Measurements from ENCODE around the gene CTXN3.

CTXN3 gene

DNA sequence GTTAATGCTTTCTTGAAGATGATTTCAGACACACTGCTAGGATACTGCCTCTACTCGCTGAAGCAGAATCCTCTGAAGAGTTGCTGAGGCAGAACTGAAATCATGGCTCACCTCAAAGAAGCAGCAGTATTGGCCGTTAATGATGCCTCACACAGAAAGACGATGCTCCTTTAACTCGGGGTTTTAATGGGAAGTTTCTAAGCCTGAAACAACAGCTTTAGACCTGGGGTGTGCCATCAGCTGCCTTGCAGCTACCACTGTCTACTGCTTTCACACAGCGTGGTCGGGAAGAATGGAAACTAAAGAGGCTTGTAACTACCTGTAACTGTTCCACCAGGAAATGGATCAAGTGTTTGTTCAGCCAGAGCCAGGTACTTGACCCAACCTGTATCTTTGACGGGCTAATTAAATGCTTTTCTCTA, at the start of gene CTXN3:
Gene CTXN3, plus strand, starts transcription at position 65 of the 422 bp plus-strand sequence. CDS start 8,440 bp downstream, outside the sequence.
- Mint-ChIP-seq H3K4me3 (no peak within 1 kb of the TSS), H3K36me3 (ENCODE audit: low read depth) (no peaks in the 10 kb centered on the region), H3K4me1 (ENCODE audit: low read depth) (no peaks in the 10 kb centered on the region), H3K9me3 (no peaks in the 10 kb centered on the region), H3K27me3 (ENCODE audit: low read depth) (peaks cover 2% of the 10 kb centered on the region), H3K27ac (no peak within 1 kb of the TSS)
- no peak for DNase-seq (ENCODE audit: low spot score)

DNA sequence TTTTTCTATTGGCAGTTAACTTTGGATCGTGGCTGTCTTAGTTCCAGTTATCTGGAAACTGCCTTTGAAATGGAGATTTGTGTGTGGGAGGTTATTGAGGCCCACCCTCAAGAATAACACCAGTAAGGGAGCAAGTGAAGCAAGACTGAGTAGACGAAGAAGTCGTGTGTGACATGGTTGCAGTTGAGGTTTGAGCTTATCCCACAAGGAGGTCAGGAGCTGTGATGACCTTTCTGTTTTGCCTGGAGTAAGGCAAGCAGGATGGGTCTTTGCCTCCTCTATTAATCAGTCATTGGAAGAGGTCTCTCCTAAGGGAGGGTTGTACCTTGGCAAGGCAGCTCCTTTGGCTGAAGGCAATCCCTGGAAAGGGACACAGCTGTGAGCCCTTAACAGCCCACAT, 49.6 kb upstream of the CTXN3 start:
- Mint-ChIP-seq H3K27me3 (ENCODE audit: low read depth) (peaks cover 11% of the 10 kb centered on the region), H3K4me1 (ENCODE audit: low read depth) (peaks cover 2% of the 10 kb centered on the region), H3K4me3 (no peak overlapping the region), H3K36me3 (ENCODE audit: low read depth) (no peaks in the 10 kb centered on the region), H3K9me3 (no peaks in the 10 kb centered on the region), H3K27ac (no peak overlapping the region)
- DNase-seq (ENCODE audit: low spot score), result no peak

DNA sequence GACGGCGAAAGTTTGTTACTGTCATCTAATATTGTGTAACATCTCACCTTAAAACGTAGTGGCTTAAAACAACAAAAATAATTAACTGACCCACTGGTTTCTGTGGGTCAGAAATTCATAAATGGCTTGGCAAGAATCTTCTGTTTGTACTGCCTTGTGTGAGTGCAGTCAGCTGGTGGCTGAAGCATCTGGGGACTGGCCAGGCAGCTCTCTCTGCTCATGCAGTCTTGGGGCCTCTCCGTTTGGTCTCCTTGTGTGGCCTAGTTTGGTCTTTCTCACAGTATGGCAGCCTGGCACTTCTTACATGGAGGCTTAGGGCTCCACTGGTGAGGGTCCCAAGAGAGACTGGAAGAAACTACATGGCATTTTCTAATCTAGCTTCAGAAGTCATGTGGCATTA, 49.0 kb upstream of the CTXN3 start:
- no peaks in the 10 kb centered on the region for H3K9me3 Mint-ChIP-seq
- no peaks in the 10 kb centered on the region for H3K36me3 Mint-ChIP-seq (ENCODE audit: low read depth)
- peaks cover 2% of the 10 kb centered on the region for H3K4me1 Mint-ChIP-seq (ENCODE audit: low read depth)
- H3K27me3 Mint-ChIP-seq (ENCODE audit: low read depth), result peaks cover 11% of the 10 kb centered on the region
- DNase-seq (ENCODE audit: low spot score), result no peak
- no peak overlapping the region for H3K27ac Mint-ChIP-seq
- no peak overlapping the region for H3K4me3 Mint-ChIP-seq

DNA sequence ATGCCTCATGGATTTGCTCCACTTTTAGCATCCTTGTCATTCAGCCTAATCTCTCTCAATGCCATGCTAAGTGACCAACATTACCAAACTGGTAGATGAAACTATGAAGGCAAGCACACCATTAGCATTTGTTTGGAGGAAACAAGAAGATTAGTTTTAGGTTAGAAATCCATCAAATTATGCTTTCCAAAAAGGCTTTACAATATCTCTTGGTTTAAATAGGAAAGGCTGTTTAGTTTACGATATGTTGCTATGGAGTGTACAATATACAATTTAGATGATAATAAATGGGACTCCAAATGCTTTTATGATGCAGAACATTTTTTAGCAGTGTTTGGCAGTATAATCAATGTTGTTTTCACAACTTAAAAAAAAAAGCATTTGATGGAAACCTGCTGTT, 47.8 kb upstream of the CTXN3 start:
- no peak overlapping the region for H3K27ac Mint-ChIP-seq
- peaks cover 2% of the 10 kb centered on the region for H3K4me1 Mint-ChIP-seq (ENCODE audit: low read depth)
- H3K9me3 Mint-ChIP-seq, result no peaks in the 10 kb centered on the region
- no peak overlapping the region for H3K4me3 Mint-ChIP-seq
- H3K27me3 Mint-ChIP-seq (ENCODE audit: low read depth), result peaks cover 19% of the 10 kb centered on the region
- DNase-seq (ENCODE audit: low spot score), result no peak
- no peaks in the 10 kb centered on the region for H3K36me3 Mint-ChIP-seq (ENCODE audit: low read depth)

DNA sequence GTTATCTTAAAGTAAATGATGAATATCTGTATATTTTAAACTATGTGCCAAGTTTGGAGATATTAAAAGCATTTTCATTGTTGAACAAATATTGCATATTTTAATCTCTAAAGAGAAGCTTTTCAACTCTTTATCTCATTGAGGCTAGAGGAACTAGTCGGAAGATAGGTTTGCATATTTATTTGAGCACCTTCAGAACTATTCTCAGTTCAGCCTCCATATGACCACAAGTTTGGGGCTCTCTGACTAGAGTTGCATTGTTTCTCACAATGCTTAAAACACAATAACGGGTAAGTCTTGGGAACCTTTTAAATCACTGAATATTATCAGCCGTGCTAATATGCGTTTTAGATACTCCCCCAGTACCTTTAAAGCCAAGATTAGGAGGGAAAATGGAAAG, 47.3 kb upstream of the CTXN3 start:
- Mint-ChIP-seq H3K9me3 (no peaks in the 10 kb centered on the region), H3K4me3 (no peak overlapping the region), H3K27ac (no peak overlapping the region), H3K27me3 (ENCODE audit: low read depth) (peaks cover 19% of the 10 kb centered on the region), H3K4me1 (ENCODE audit: low read depth) (peaks cover 2% of the 10 kb centered on the region), H3K36me3 (ENCODE audit: low read depth) (no peaks in the 10 kb centered on the region)
- no peak for DNase-seq (ENCODE audit: low spot score)

DNA sequence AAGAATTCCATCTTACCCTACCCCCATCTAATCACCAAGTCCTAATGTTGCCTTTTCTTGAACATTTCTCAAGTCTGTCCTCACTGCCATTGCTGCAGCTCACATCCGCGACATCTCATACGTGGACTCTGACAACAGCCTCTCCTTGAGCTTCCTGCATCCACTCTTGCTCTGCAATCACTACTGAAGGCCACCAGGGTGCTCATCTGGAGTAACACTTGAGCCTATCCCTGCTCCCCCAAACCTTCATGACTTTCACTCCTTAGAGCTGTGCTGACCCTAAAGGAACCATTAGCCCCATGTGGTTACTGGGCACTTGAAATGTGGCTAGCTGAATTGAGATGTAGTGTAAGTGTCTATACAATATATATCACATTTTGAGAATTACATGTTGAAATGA, 46.4 kb upstream of the CTXN3 start:
- Mint-ChIP-seq H3K27ac (no peak overlapping the region), H3K4me1 (ENCODE audit: low read depth) (peaks cover 2% of the 10 kb centered on the region), H3K9me3 (no peaks in the 10 kb centered on the region), H3K36me3 (ENCODE audit: low read depth) (no peaks in the 10 kb centered on the region), H3K4me3 (no peak overlapping the region), H3K27me3 (ENCODE audit: low read depth) (peaks cover 19% of the 10 kb centered on the region)
- DNase-seq (ENCODE audit: low spot score), result no peak

DNA sequence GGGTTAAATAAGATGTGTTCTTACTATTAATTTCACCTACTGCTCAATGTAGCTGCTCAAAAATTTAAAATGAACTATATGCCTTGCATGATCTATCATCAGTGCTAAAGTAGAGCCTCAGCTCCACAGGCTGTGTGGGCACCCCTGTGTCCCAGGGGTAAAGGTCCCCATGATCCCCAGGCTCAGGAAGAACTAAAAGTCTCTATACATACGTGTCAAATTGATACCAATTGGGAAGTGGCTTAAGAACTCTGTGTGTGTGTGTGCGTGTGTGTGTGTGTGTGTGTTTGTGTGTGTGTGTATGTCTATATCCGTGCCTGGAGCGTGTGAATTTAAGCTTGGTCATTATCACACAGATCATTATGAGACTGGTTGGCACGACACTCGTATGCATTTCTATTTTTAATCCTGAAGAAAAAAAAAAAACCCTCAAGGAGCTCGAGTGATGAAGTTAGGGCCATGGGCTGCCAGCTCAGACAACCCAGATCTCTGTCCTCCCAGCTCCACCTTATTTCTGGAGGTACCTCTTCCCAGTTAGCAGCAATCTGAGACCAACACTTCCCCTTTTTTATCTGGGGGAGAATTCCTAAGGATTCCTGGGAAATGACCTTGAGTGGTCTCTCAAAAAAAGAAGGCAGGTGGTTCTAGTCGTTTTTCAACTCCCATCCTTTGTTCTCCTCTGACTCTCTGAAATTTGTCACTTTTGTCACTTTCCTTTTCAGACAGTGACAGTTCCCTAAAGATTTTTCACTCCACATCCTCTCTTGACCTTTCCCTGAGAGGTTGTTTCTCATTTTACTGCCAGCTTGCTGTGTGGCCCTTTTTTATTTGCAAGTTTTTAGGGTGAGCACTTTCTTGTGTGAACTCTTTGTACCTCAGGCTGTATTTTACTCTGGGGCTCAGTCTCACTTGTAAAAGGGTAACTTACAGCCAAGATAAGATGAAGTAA, 45.7 kb upstream of the CTXN3 start:
- H3K9me3 Mint-ChIP-seq, result no peaks in the 10 kb centered on the region
- DNase-seq (ENCODE audit: low spot score), result no peak
- H3K36me3 Mint-ChIP-seq (ENCODE audit: low read depth), result no peaks in the 10 kb centered on the region
- no peak overlapping the region for H3K4me3 Mint-ChIP-seq
- peaks cover 2% of the 10 kb centered on the region for H3K4me1 Mint-ChIP-seq (ENCODE audit: low read depth)
- H3K27ac Mint-ChIP-seq, result no peak overlapping the region
- H3K27me3 Mint-ChIP-seq (ENCODE audit: low read depth), result peaks cover 19% of the 10 kb centered on the region

DNA sequence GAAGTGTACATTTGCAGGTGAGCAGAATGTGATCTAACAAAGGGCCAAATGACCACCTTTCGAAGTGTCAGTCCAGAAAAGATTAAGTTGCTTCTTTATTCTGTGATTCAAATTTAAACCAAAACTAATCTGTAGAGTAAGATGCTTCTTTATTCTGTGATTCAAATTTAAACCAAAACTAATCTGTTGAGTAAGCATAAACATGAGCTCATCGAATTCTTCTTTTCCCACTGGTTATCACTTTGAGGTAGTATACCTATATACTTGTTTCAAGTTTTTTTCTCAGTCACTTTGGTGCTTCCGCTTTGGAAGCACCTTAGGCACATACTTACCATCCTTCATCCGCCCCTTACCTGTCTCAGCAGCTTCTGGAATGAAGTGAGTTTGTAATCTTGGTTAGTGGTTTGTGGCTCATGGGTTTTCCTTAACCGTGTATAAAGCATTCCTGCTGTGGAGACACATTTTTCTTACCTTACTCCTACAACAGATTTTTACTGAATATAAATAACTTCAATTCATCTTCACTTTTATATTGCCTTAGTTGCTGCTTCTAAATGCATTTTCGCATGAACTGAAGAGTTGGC, 40.7 kb upstream of the CTXN3 start:
- H3K4me3 Mint-ChIP-seq, result no peak overlapping the region
- peaks cover 2% of the 10 kb centered on the region for H3K4me1 Mint-ChIP-seq (ENCODE audit: low read depth)
- no peak overlapping the region for H3K27ac Mint-ChIP-seq
- DNase-seq (ENCODE audit: low spot score), result no peak
- peaks cover 16% of the 10 kb centered on the region for H3K27me3 Mint-ChIP-seq (ENCODE audit: low read depth)
- no peaks in the 10 kb centered on the region for H3K36me3 Mint-ChIP-seq (ENCODE audit: low read depth)
- H3K9me3 Mint-ChIP-seq, result no peaks in the 10 kb centered on the region

DNA sequence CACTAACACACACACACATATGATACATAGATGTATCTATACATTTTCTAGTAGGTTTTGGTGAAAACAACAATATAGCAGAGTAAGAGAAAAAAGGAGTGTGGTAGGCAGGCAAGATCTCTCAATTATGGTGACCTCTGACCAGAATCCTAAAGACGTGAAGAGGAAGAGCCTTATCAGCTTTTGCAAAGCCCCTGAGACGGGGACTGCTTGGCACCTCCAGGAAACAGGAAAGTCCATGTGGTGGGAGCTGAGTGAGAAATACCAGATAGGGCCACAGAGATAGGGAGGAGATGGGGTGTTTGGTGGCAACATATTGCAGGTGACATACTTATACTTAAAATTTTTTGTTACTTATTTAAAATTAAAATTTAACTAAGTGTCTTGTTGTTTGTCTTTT, 39.9 kb upstream of the CTXN3 start:
- H3K9me3 Mint-ChIP-seq, result no peaks in the 10 kb centered on the region
- peaks cover 11% of the 10 kb centered on the region for H3K27me3 Mint-ChIP-seq (ENCODE audit: low read depth)
- no peak for DNase-seq (ENCODE audit: low spot score)
- H3K36me3 Mint-ChIP-seq (ENCODE audit: low read depth), result no peaks in the 10 kb centered on the region
- no peak overlapping the region for H3K4me3 Mint-ChIP-seq
- H3K4me1 Mint-ChIP-seq (ENCODE audit: low read depth), result no peaks in the 10 kb centered on the region
- no peak overlapping the region for H3K27ac Mint-ChIP-seq

DNA sequence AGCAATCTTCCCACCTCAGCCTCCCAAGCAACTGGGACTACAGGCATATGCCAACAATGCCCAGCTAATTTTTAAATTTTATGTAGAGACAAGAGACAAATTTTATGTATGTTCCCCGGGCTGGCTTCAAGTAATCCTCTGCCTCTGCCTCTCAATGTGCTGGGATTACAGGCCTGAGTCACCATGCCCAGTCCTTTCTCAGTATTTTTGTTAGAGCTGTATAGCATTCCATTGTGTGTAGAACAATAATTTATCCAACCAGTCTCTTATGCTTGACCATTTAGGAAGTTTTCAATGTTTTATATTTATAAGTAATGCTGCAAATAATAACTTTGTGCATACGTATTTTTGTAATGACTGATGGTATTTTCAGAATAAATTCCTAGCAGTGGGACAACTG, 38.9 kb upstream of the CTXN3 start:
- Mint-ChIP-seq H3K4me1 (ENCODE audit: low read depth) (no peaks in the 10 kb centered on the region), H3K9me3 (no peaks in the 10 kb centered on the region), H3K4me3 (no peak overlapping the region), H3K36me3 (ENCODE audit: low read depth) (no peaks in the 10 kb centered on the region), H3K27ac (no peak overlapping the region), H3K27me3 (ENCODE audit: low read depth) (peaks cover 10% of the 10 kb centered on the region)
- no peak for DNase-seq (ENCODE audit: low spot score)

DNA sequence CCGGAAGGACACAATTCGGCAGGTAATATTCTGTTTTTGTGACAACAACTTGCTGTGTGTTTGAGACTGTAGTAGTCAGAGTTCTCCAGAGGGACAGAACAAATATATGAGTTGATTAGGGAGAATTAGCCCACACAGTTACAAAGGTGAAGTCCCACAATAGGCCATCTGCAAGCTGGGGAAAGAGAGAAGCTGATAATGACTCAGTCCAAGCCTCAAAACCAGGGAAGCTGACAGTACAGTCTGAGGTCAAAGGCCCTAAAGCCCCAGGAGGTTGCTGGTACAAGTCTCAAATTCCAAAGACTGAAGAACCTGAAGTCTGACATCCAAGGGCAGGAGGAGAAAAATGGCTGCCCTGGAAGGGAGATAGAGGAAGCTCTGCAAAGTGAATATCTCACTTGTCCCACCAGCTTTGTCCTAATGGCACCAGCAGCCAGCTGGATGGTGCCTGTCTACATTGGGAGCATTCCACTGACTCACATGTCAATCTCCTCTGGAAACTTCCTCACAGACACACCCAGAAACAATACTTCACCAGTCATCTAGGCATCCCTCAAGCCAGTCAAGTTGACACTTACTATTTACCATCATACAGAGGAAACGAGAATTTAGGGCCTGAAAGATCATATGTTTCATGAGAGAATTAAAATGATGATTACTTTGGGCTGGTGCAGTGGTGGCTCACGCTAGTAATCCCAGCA, 36.3 kb upstream of the CTXN3 start:
- Mint-ChIP-seq H3K4me3 (no peak overlapping the region), H3K27ac (no peak overlapping the region), H3K27me3 (ENCODE audit: low read depth) (no peaks in the 10 kb centered on the region), H3K9me3 (no peaks in the 10 kb centered on the region), H3K36me3 (ENCODE audit: low read depth) (no peaks in the 10 kb centered on the region), H3K4me1 (ENCODE audit: low read depth) (no peaks in the 10 kb centered on the region)
- no peak for DNase-seq (ENCODE audit: low spot score)

DNA sequence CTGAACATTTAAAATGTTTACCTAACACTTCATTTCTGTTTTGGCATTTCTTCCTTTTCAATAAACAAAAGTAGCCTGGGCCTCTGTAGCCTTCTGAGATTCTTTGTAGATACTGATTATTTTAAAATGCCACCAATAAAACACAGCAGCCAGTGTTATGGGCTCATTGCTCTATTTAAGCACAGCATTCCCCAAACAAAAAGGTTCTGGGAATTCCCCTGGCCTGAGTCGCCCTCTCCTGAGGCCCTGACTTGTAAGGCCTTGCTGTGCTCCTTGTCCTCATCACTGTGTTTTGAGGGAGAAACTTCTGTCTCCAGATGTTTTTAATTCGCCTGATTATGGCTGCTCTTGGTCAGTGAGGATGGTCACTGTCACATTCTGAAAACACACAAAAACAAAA, 33.0 kb upstream of the CTXN3 start:
- H3K27me3 Mint-ChIP-seq (ENCODE audit: low read depth), result no peaks in the 10 kb centered on the region
- no peak for DNase-seq (ENCODE audit: low spot score)
- H3K4me3 Mint-ChIP-seq, result no peak overlapping the region
- H3K27ac Mint-ChIP-seq, result no peak overlapping the region
- no peaks in the 10 kb centered on the region for H3K4me1 Mint-ChIP-seq (ENCODE audit: low read depth)
- no peaks in the 10 kb centered on the region for H3K9me3 Mint-ChIP-seq
- no peaks in the 10 kb centered on the region for H3K36me3 Mint-ChIP-seq (ENCODE audit: low read depth)

DNA sequence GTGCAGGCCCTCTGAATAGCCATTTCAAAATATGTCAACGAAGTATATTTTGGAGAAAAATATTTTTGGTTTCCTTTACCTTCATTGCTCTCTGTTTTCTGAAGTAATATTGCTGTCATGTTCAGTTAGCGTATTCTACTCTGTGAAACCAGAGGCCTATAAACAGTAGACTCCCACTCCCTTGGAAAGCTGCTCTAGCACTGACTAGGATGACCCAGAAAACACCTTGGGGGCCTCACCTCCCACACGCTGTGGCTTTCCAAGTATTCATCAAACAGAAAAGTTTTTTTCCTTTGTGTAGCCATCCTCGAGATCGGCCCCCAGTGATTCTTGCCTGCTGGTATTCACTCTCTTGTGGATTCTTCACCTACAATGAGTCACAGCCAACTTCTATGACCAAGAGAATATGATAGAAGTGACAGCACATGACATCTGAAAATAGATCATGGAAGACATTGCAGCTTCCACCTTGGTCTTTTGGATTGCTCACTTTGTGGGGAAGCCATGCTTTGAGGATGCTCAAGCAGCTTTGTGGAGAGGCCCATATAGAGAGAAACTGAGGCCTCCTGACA, 28.9 kb upstream of the CTXN3 start:
- Mint-ChIP-seq H3K4me3 (no peak overlapping the region), H3K4me1 (ENCODE audit: low read depth) (no peaks in the 10 kb centered on the region), H3K9me3 (no peaks in the 10 kb centered on the region), H3K27me3 (ENCODE audit: low read depth) (no peaks in the 10 kb centered on the region), H3K27ac (no peak overlapping the region), H3K36me3 (ENCODE audit: low read depth) (no peaks in the 10 kb centered on the region)
- no peak for DNase-seq (ENCODE audit: low spot score)

Data from T-helper 2 cell treated with Interferon-gamma antibody and Interleukin-4, amounts not matched to agents 5 μg/mL and 100 μg/mL, for 36 hours (primary cell).